ENCODE data around the gene KXD1.

- TF ChIP-seq CTCF (IDR thresholded peaks at IDR 0.05) (peak; percentile 77 to 92 (median 86)), POLR2A (IDR thresholded peaks at IDR 0.05) (peak; percentile 19 to 47)
These were observed 31.1 kb downstream of the KXD1 start, which contains the start of gene REX1BD for GRCh38 chr19:18588611-18589379.

Data from uterus (tissue), 2 donors.